Measurements from ENCODE around the gene ENHO.
A peak's percentile ranks its signal among the peaks of the same experiment; 100 is the strongest.
"Not testable (repeated sequence)": the region's sequence is repeated elsewhere in the genome, so short reads cannot be mapped to it uniquely, and the experiment has no call there.

The ENHO gene

DNA sequence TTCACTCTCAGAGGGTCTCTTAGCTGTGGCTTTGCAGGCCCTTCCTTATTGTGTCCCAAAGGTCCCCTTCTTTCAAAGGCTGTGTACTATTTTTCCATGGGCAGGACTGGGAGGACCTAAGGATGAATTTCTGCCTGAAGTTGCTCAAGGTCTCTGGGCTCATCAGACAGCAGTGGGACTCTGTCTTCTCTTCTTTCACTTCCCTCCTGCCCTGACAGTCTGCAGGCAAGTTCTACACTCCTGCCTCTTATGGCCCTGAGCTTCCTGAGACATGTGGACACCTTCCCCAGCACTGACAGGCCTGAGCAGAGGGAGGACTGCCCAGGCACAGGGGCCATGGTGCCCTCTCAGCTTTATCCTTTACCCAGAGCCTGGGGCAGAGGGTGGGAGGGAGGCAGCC, 14.8 kb downstream of the ENHO start:
- no peak for DNase-seq (ENCODE audit: low read depth, low spot score)

DNA sequence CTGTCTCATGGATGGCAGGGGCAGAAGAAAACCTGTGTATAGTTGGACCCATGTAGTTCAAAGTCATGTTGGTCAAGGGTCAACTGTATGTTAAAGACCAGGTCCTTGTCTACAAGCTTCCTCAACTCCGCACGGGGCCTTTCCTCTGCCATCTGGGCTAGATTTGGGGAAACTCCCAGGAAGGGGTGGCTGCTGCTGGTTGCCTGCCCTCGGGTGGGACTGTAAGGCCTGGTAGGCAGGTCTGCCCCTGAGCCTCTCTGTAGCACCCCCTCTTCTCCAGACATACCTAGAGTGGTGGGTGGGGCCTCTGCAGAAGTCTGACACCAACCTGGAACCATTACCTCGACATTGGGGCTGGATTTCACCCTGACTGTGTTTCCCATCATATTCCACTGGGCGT, 15.2 kb downstream of the ENHO start:
- DNase-seq (ENCODE audit: low read depth, low spot score): no peak

DNA sequence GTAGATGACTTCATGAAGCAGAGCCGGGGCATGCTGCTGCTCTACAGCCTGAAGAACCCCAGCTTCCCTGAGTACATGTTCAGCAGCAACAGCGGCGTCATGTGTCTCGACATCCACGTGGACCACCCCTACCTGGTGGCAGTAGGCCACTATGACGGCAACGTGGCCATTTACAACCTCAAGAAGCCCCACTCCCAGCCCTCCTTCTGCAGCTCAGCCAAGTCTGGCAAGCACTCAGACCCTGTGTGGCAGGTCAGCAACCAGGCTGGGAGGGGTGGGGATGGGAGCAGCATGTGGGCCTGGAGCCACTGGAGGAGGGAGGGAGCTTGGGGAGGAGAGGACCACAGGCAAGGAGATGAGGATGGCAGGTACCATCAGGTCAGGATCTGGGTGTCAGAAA, 16.2 kb downstream of the ENHO start:
- no peak for DNase-seq (ENCODE audit: low read depth, low spot score)

DNA sequence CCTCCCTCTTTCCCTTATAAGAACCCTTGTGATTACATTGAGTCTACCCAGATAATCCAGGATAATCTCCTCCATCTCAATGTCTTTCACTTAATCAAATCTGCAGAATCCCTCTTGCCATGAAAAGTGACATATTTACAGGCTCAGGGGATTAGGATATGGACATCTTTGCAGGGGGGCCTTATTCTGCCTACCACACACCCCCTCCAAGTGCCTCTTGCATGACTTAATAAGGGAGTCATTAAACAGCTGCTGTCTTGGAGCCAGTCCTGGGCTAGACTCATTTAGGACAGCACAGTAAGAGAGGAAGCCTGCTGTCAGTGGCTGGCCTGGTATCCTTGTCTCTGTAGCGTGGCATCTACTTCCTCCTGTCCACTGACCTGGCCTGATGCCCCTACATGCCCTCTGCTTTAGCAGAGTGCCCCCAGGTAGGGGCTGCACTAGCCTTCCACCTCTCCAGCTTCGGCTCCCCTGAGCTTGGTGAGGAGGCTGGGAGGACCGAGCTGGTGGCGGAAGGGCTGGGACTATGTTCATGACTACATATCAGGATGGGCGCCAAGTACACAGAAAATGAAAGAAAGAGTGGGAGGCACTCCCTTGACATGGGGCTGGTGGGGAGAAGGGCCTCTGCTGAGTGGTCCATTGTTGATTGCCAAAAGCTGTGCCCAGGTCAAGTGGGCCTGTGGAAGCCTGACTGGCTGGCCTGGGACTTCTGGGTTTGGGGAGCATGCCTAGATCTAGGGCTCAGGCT, 17.2 kb downstream of the ENHO start:
- DNase-seq (ENCODE audit: low read depth, low spot score): no peak

DNA sequence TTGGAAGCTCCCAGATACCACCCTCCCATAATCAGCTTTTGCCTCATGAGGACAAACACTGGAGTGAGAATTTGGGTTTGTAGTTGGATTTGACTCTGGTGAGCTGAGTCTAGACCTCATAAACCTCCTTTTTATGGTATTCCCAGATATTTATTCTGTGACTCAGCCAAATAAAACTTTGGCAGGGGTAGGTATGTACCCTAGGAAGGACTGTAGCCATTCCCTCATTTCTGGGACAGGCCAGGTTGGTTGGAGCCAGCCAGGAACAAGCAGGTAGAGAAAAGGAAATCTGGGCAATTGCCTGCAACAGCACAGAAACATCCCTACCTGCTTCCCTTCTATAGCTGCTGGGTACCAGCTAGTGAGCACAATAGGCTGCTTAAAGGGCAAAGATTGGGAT, 19.4 kb downstream of the ENHO start:
- DNase-seq (ENCODE audit: low read depth, low spot score): no peak

DNA sequence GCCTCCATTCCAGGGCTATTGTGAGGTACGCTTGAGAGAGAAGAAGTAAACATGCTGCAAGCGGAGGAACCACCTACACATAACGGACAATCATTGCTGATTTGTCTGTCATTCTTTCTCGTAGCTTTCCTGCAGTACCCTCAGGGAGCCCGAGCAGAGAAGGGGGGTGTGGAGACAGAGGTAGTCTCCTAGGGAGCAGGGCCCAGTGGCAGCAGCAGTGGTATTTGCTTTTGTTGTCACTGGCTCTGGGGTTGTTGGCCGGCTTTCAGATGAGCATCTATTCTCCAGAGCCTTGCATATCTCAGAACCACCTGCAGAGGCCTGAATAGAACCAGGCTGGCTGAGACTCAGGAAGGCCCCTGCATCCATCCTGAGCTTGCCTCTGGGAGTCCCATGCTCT, 19.9 kb downstream of the ENHO start:
- no peak for DNase-seq (ENCODE audit: low read depth, low spot score)

DNA sequence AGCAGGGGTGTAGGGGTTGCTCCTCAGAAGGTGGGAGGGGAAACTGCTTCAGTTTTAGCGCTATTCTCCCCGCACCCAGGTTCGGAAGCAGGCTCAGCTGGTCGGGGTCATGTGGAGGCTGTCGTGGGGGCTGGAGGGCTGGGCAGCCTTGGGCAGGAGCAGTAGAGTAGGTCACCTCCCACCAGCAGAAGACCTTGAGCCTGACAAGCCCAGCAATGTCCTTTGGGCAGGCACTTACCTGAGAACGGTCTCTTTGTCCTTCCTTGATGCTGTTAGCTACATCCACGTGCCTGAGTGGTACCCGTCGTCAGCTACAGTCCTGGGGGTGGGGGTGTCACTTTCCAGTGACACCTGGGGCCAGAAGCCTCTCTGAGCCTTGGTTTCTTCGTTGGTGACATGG, 20.3 kb downstream of the ENHO start:
- no peak for DNase-seq (ENCODE audit: low read depth, low spot score)

DNA sequence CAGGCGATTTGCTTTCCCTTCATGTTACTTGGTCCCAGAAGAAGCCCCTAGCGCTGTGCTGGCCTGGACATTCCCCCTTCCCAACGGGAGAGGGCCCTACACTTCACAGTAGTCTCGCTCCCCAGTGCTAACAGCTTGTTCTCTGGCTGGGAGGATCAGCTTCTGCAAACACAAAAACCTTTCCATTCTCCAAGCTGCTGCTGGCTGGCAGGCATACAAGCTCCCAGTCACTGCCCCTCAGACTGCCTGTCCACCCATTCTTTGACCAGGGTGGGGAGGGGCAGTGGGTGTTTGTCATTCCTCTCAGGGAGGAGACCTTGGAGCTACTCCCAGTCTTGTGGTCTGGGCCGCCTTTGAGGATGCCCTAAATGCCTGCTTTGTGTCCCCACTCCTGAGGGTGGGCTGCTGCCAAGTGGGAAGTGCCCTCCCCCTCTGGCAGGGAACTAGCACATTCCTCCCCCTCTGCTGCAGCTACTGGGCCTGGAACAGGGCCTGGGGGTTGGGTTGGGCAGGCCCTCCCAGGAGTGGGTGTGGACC, 20.8 kb downstream of the ENHO start:
- peak; percentile 55 for DNase-seq (ENCODE audit: low read depth, low spot score)

DNA sequence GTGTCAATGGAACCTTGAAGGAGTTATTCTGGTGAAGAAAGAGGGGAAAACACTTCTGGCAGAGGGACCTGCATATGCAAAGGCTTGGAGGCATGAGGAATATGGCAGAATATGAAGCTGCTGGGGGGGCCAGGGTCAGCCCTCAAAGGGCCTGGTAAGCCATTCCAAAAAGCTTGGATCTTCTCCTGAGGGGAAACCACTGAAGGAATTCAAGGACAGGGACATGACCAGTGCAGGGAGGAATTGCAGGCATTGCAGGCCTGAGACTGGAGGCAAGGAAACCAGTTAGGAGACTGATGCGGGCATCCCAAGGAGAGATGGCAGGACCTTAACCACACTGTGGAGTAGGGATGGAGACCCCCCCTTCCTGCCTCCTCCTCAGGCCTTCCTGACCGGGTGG, 21.4 kb downstream of the ENHO start:
- DNase-seq (ENCODE audit: low read depth, low spot score): no peak

DNA sequence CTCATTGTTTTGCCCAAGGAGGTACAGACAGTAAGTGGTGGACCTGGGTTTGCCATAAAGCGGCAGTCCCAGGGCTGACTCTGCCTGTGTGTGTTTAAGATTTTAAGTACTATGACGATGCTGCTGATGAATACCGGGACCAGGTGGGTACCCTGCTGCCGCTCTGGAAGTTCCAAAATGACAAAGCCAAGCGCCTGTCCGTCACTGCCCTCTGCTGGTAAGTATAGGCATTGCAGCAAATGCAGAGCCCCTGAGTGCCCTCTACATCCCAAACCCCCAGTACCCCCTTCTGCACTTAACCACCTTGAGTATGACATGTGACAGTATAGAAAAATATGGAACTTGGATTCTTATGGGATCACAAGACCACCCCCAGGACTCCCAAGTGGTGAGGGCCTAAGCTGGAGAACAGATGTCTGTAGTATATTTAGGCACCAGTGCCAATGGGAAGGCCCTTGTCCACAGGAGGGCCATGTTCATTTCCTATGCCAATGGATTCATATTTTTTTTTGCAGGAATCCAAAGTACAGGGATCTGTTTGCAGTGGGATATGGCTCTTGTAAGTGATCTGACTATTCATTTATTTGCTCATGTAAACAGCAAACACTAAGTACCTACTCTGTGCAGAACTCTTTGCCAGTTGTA, 22.0 kb downstream of the ENHO start:
- peak; percentile 79 for DNase-seq (ENCODE audit: low read depth, low spot score)

DNA sequence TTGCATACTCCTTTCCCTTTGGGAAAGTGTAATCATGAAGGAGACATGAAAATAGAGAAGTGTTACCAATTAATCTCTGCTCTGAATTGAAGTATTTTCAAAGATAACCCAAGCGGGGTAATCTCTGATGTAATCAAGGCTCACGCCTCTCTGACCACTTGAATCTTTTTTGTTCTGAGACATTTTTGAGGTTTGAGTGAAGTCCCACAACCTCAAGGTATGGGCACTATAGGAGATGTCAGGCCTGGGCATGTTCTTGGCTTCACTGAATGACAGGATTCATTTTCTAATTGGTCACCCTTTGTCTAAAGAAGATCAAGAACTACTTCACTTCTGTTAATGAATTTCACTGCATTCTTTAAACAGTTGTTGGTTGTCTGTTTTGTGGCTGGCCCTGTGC, 23.7 kb downstream of the ENHO start:
- DNase-seq (ENCODE audit: low read depth, low spot score): no peak

DNA sequence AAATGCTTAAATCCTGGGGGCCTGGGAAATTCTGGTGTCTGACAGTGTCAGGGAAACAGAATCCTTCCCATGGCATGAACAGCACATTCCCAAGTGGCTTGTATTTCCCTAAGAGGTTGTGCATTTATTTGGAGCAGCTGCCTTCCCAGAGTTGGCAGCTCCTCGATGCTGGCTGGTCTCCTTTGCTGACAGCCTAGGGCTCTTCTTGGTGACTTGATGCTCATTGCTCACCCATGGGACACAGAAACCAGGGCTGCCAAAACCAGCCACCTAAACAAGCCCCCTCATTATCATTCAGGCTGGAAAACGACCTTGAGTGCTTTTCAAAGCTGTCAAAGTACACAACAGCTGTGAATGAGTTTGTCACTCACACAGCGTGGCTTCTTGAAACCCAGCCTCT, 24.2 kb downstream of the ENHO start:
- no peak for DNase-seq (ENCODE audit: low read depth, low spot score)

DNA sequence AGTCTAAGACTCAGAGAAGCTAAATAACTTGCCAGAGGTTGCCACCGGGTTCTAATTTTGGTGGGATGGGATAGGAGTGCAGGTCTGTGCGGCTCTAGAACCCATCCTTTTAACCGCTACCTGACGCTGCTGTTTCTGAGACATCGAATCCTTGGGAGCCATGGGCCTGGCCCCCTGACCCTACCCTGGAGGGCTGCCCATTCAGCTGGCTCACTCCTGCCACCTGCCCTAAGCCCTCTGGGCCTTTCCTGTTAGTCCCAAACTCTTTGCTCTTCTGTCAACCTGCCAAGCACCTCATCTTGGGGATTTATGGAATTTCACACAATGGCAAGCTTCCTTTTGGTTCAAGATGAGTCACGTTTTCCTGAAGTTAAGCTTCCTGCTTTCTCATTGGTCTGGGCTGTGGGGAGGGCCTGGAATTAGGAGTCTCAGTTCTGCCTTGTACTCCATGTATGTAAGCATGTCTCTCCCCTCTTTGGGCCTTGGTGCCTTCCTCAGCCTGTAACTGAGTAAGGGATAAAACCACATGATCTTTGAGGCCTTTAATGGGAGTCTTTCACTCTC, 26.6 kb downstream of the ENHO start:
- DNase-seq (ENCODE audit: low read depth, low spot score): no peak

DNA sequence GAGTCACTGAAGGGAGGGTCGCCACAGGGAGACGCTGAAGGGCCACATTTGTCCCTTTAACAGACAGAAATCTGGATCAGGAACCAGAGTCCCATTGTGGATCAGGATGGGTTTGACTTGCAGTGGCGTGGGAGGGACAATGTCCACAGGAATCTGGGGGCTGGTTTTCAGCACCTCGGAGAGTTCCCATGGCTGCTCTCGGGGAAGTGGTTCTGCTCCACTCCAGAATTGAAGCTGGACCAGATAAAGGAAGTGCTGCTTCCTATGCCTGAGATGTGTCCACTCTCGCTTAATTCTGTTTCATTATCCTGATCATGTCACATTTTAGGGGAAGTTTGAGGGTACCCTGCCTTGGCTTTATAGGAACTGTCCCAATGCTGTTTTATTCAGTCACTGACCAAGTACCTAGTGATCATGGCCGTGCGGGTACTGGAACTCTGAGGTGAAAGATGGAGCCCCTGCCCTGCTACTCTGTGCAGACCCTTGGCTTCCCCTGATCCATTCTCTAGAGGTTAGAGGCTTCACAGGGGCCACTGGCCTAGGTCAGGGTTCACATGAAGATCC, 28.7 kb downstream of the ENHO start:
- DNase-seq (ENCODE audit: low read depth, low spot score): peak; percentile 70

DNA sequence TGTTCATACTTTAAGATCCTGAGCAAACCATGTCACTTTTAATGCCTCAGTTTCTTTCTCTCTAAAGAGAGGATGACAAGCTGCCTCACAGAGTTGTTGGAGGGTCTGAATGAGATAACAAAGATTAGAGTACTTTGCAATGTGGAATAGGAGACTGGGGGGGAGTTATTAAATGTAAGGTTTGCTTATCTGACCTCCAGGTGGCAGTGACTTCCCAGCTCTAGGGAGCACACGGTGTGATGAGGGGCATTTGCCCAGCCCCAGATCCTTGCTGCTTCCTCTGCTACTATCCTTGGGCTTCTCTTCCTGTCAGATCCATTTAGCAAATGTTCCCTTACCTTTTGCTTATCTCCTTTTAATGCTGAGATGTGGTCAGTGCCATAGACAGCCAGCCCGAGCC, 30.7 kb downstream of the ENHO start:
- no peak for DNase-seq (ENCODE audit: low read depth, low spot score)

DNA sequence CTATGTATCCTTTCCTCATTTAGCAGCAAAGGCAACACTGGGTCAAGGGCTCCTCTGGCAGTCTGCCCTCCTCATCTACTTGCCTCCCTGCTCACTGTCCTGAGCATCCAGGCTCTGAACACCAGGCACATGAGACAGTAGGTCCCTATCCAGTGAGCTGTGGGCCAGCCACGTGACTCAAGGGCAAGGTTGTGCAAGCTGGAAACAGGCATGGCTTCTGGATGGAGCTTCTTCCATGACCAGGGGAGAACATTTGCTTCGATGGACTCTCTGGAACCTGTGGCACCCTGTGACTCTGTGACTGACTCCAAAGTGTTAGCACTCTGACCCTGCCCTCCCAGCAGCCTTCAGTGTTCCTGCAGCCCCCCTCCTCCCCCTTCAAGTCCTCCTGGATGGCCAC, 31.2 kb downstream of the ENHO start:
- no peak for DNase-seq (ENCODE audit: low read depth, low spot score)

DNA sequence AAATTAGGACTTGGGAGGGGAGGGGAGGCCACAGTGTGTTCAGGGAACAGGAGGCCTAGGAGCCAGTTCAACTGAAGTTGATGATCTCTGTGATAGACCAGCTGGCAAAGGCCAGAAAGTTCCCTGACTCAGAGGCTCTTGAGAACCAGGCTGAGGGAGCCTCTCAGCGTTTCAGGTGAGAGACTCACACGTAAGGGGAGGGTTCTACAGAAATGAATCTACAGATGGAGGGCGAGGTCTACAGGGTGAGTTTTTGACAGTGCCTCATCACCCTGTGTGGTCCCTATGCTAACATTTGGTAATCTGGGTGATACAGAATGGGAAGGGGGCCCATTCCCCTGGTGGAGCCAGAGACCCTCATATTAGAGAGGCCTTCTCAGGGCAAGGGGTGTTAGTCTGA, 32.0 kb downstream of the ENHO start:
- no peak for DNase-seq (ENCODE audit: low read depth, low spot score)

DNA sequence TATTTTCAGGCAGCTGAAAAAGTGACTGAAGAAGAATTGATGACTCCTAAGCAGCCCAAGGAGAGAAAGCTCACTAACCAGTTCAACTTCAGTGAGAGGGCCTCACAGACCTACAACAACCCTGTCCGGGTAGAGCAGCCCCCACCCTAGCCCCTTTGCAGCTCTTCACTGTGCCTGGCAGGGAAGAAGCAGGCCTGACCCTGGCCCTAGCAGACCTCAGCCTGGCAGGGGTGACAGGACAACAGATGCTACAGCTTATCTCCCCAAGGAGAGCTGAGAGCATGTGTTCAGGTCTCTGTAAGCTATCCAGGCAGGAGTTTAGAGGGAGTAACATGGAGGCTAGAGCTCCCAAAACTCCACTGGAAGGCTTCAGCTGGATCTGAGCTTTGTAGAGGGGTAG, 32.4 kb downstream of the ENHO start:
- DNase-seq (ENCODE audit: low read depth, low spot score): no peak

DNA sequence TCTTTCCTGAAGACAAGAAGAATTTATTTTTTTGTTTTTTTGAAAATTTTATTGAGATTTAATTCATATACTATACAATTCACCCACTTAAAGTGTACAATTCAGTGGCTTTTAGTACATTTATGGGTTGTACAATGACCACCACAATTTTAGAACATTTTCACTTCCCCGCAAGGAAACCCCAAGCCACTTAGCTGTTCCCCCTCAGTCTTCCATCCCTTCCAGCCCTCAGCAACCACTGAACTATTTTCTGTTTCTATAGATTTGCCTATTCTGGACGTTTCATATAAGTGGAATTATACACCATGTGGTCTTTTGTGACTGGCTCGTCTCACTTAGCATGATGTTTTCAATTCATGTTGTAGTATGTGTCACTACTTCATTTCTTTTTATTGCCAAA, 36.2 kb downstream of the ENHO start:
- DNase-seq (ENCODE audit: low read depth, low spot score): no peak

DNA sequence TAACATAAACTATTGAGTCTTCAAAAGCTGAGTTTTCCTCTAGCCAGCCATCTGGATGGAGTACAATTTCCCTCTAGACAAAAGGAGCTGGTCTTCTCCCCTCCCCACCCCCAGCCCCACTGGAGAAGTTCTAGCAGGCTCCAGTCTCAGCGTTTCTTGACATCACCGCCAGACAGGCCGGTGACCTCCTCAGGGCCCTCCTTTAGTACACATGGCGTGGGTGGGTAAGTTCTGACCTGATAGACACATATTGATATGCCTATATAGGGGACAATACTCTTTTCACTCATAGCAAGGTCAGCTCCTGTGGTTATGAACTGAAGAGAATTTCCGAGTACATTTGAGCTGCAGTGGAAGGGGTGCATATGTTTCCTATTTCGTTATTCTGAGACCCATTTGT, 37.0 kb downstream of the ENHO start:
- DNase-seq (ENCODE audit: low read depth, low spot score): no peak

DNA sequence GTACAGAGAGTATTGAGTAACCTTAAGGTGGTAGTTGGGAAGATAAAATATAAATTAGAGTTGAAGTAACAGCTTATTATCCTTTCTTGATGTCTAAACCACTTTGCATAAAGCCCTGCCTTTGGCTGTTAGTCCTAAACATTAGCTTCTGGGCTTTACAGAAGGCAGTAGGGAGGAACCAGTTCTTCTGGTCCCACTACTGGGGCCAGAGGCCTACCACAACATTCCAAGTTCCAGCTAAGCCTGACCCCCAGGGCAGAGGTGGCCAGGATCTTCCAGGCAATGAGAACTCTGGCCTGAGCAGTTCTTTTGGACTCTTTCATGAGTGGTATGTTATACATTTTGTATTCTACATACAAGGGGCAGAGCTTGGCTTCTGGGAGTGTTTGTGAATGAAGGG, 38.1 kb downstream of the ENHO start:
- DNase-seq (ENCODE audit: low read depth, low spot score): peak; percentile 87

DNA sequence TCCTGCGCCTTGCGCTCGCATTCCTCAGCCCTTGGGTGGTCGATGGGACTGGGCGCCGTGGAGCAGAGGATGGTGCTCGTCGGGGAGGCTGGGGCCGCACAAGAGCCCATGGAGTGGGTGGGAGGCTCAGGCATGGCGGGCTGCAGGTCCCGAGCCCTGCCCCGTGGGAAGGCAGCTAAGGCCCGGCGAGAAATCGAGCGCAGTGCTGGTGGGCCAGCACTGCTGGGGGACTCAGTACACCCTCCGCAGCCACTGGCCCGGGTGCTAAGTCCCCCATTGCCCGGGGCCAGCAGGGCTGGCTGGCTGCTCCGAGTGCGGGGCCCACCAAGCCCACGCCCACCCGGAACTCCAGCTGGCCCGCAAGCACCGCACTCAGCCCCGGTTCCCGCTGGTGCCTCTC, 40.0 kb downstream of the ENHO start:
- DNase-seq (ENCODE audit: low read depth, low spot score): not testable (repeated sequence)

DNA sequence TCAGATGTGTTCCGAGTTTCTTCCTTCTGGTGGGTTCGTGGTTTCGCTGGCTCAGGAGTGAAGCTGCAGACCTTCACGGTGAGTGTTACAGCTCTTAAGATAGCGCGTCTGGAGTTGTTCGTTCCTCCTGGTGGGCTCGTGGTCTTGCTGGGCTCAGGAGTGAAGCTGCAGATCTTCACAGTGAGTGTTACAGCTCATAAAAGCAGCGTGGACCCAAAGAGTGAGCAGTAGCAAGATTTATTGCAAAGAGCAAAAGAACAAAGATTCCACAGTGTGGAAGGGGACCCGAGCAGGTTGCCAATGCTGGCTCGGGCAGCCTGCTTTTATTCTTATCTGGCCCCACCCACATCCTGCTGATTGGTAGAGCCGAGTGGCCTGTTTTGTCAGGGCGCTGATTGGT, 41.2 kb downstream of the ENHO start:
- not testable (repeated sequence) for DNase-seq (ENCODE audit: low read depth, low spot score)
